Measurements from ENCODE around the gene RBCK1. TPM values are rescaled to one million over a fixed set of nuclear protein-coding genes. Genes with fewer than 3 reads are reported as not detected.

RBCK1 gene
- total and polyA plus RNA-seq, 2 of the 4 experiments (the other 2 are of a cell fraction), result 29.9 to 84.2 TPM

GRCh38 chr20:387520-387919, 20.6 kb upstream of the RBCK1 start:
- dilution Hi-C loops (cut with HindIII; ENCODE audit: low sequenced_read_pairs, unreplicated experiment) (no loop called here), in situ Hi-C loops (cut with MboI; ENCODE audit: low sequenced_read_pairs) (no loop called here), intact Hi-C loops (cut with micrococcal nuclease) (no loop called here)
- ChIA-PET CTCF (no interaction called here), POLR2A (ENCODE audit: unreplicated experiment) (no interaction called here)
- no peak overlapping the region for H3K18ac ChIP-seq (ENCODE audit: low read depth, low read length)
- peaks cover 68% of the 10 kb centered on the region for H4K20me1 ChIP-seq (ENCODE audit: insufficient read depth, low read length)
- TF ChIP-seq, protein P1, sequence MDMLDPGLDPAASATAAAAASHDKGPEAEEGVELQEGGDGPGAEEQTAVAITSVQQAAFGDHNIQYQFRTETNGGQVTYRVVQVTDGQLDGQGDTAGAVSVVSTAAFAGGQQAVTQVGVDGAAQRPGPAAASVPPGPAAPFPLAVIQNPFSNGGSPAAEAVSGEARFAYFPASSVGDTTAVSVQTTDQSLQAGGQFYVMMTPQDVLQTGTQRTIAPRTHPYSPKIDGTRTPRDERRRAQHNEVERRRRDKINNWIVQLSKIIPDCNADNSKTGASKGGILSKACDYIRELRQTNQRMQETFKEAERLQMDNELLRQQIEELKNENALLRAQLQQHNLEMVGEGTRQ (IDR thresholded peaks at IDR 0.05; ENCODE audit: low read depth, low read length), result no peak
- TF ChIP-seq FOS (IDR thresholded peaks at IDR 0.05; ENCODE audit: low read depth, low read length) (no peak), BHLHE40 (IDR thresholded peaks at IDR 0.05; ENCODE audit: low read depth, low read length) (no peak), RCOR1 (IDR thresholded peaks at IDR 0.05; ENCODE audit: insufficient replicate concordance, low read length) (no peak), RFX5 (IDR thresholded peaks at IDR 0.05; ENCODE audit: low read depth, low read length) (no peak), RAD21 (IDR thresholded peaks at IDR 0.05; ENCODE audit: low read length) (no peak), MAFK (IDR thresholded peaks at IDR 0.05; ENCODE audit: low read depth, low read length) (no peak), POLR2A (IDR thresholded peaks at IDR 0.05; ENCODE audit: low read depth, low read length) (no peak), SMC3 (IDR thresholded peaks at IDR 0.05; ENCODE audit: low read depth, low read length) (no peak), CEBPB (IDR thresholded peaks at IDR 0.05; ENCODE audit: low read depth, low read length) (no peak), NFE2L2 (IDR thresholded peaks at IDR 0.05; ENCODE audit: low read depth, low read length) (no peak), CHD1 (IDR thresholded peaks at IDR 0.05; ENCODE audit: low read depth, low read length) (no peak), MAZ (IDR thresholded peaks at IDR 0.05; ENCODE audit: borderline replicate concordance, low read depth, low read length) (no peak), MXI1 (IDR thresholded peaks at IDR 0.05; ENCODE audit: borderline replicate concordance, low read depth, low read length) (no peak)
- TF ChIP-seq, protein P2, sequence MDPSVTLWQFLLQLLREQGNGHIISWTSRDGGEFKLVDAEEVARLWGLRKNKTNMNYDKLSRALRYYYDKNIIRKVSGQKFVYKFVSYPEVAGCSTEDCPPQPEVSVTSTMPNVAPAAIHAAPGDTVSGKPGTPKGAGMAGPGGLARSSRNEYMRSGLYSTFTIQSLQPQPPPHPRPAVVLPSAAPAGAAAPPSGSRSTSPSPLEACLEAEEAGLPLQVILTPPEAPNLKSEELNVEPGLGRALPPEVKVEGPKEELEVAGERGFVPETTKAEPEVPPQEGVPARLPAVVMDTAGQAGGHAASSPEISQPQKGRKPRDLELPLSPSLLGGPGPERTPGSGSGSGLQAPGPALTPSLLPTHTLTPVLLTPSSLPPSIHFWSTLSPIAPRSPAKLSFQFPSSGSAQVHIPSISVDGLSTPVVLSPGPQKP (IDR thresholded peaks at IDR 0.05; ENCODE audit: borderline replicate concordance, low read depth, low read length), result no peak
- no peak overlapping the region for H2BK20ac ChIP-seq (ENCODE audit: low read depth, low read length)
- no peak overlapping the region for H3K56ac ChIP-seq (ENCODE audit: extremely low read depth, insufficient read depth, low read length)
- peaks cover 39% of the 10 kb centered on the region for H3K36me3 ChIP-seq (ENCODE audit: control insufficient read depth, insufficient read depth, low read length)
- DNase-seq (no peak), ATAC-seq (ENCODE audit: low read depth) (no peak)
- H3K4me3 ChIP-seq (ENCODE audit: insufficient read depth, low read depth, low read length), result no peak overlapping the region
- no CpG with 5 or more reads among the region's 3 CpGs for WGBS, 2 experiments (ENCODE audit: extremely low coverage in 2 of 2, insufficient read length in 1 of 2)
- no peak overlapping the region for H2BK5ac ChIP-seq (ENCODE audit: low read depth, low read length, poor library complexity, severe bottlenecking)
- H3K23ac ChIP-seq (ENCODE audit: low read depth, low read length), result no peak overlapping the region
- H3K4me2 ChIP-seq (ENCODE audit: low read depth, low read length), result no peak overlapping the region
- no peak overlapping the region for H2AFZ ChIP-seq (replicated peaks; ENCODE audit: low read length, poor library complexity)
- no peak overlapping the region for H4K5ac ChIP-seq (ENCODE audit: low read depth, low read length)
- BruUV-seq (replicated peaks), result no TSS peak
- no peak overlapping the region for H2BK120ac ChIP-seq (ENCODE audit: low read depth, low read length)
- no peak overlapping the region for H4K8ac ChIP-seq (ENCODE audit: low read depth in 2 of 2, low read length in 2 of 2)
- H3K9ac ChIP-seq (ENCODE audit: low read depth, low read length), result no peak overlapping the region
- peaks cover 2% of the 10 kb centered on the region; the same call in 1 of the 2 replicates for H3K4me1 ChIP-seq (ENCODE audit: control insufficient read depth, insufficient read depth, low read length)
- no peaks in the 10 kb centered on the region for H3K9me3 ChIP-seq (ENCODE audit: control insufficient read depth, insufficient read depth, low read length)
- no peak overlapping the region for H2AK9ac ChIP-seq (replicated peaks; ENCODE audit: low read depth, low read length, poor library complexity)
- no peak overlapping the region for H3K4ac ChIP-seq (ENCODE audit: low read depth, low read length)
- H3K14ac ChIP-seq (replicated peaks; ENCODE audit: low read depth, low read length), result no peak overlapping the region
- H3K79me1 ChIP-seq (ENCODE audit: low read depth in 1 of 2, low read length in 2 of 2), result peaks cover 22 to 65% of the 10 kb centered on the region in 2 experiments
- no peak overlapping the region for H3K27ac ChIP-seq (ENCODE audit: insufficient read depth, low read length)
- H2BK15ac ChIP-seq (ENCODE audit: low read depth, low read length), result no peak overlapping the region
- H3K9me1 ChIP-seq (ENCODE audit: insufficient read depth, low read length), result peaks cover 15% of the 10 kb centered on the region
- H2AK5ac ChIP-seq (ENCODE audit: low read depth, low read length), result no peak overlapping the region
- H4K91ac ChIP-seq (ENCODE audit: insufficient read depth, low read depth, low read length), result no peak overlapping the region
- H3K27me3 ChIP-seq (ENCODE audit: control insufficient read depth, insufficient read depth, low read length), result no peaks in the 10 kb centered on the region

All from IMR-90 (cell line).